ENCODE data around the gene C1QTNF7.

GRCh38 chr4:15402974-15403373 lies 24.9 kb upstream of the C1QTNF7 start:
- TF ChIP-seq CTCF (conservative IDR thresholded peaks at IDR 0.05; ENCODE audit: low read length) (no peak), EZH2phosphoT487 (IDR thresholded peaks at IDR 0.05; ENCODE audit: borderline replicate concordance, low read depth, low read length) (no peak)
